BJ (cell line): ENCODE measurements around the gene AEBP1. TPM values are rescaled to one million over a fixed set of nuclear protein-coding genes. Genes with fewer than 3 reads are reported as not detected.

Experiments used
- CTCF ChIA-PET: fragments of 350-600 bp; formaldehyde crosslinking; extraction: SDS; loops from one replicate; lab custom pipeline; 2021; ENCODE audit warnings: antibody characterized with exemption, inconsistent platforms; lab: Yijun Ruan, JAX
- POLR2A ChIA-PET: fragments of 300-600 bp; sonication (Branson Sonifier 250); formaldehyde crosslinking; extraction: SDS; loops from one replicate; lab custom pipeline; 2021; ENCODE audit warnings: antibody characterized with exemption; lab: Charles Lee
- DNase-seq: peaks from one replicate; pipeline ENCODE4 v3.0.0-alpha.2; 2011; ENCODE audit warnings: low read depth
- H3K27me3 ChIP-seq: 2 replicates; pipeline ENCODE4 v1.6.0; 2011; ENCODE audit warnings: low read length; ENCODE audit not compliant: control insufficient read depth, insufficient read depth
- H3K36me3 ChIP-seq: 2 replicates; pipeline ENCODE4 v1.5.1; 2011; ENCODE audit warnings: low read length; ENCODE audit not compliant: control insufficient read depth, insufficient read depth
- H3K4me3 ChIP-seq: 2 replicates; pipeline ENCODE4 v1.5.1; 2011; ENCODE audit warnings: low read depth, mild to moderate bottlenecking, control low read depth, low read length
- polyA plus RNA-seq: library from polyadenylated mRNA; depleted of rRNA; stranded (reverse); fragments of >200 nt; gene quantifications from 2 replicates; pipeline ENCODE4 v1.2.3, GENCODE V29; 2011
- TF ChIP-seq, protein P1 (sequence below): IDR thresholded peaks from 2 replicates; pipeline ENCODE4 v1.5.1; 2011; ENCODE audit warnings: low read depth, mild to moderate bottlenecking, control low read depth, inconsistent platforms, low read length, moderate library complexity; ENCODE audit not compliant: insufficient read depth

The AEBP1 gene
- polyA plus RNA-seq, 1 experiment = 117 TPM

- POLR2A ChIA-PET = no interaction called here
- CTCF ChIA-PET = interaction anchor here (1.3 kb wide), 1 partner anchor 22 kb away, joined by 5 read pairs; no protein-coding TSS in a partner anchor
- DNase-seq = no peak
Measured at GRCh38 chr7:44108768-44109750, 4.9 kb downstream of the AEBP1 start.

GRCh38 chr7:44109991-44110390, 5.8 kb downstream of the AEBP1 start:
- CTCF ChIA-PET = no interaction called here

More at GRCh38 chr7:44108768-44109750, 4.9 kb downstream of the AEBP1 start:
- TF ChIP-seq, protein P1, sequence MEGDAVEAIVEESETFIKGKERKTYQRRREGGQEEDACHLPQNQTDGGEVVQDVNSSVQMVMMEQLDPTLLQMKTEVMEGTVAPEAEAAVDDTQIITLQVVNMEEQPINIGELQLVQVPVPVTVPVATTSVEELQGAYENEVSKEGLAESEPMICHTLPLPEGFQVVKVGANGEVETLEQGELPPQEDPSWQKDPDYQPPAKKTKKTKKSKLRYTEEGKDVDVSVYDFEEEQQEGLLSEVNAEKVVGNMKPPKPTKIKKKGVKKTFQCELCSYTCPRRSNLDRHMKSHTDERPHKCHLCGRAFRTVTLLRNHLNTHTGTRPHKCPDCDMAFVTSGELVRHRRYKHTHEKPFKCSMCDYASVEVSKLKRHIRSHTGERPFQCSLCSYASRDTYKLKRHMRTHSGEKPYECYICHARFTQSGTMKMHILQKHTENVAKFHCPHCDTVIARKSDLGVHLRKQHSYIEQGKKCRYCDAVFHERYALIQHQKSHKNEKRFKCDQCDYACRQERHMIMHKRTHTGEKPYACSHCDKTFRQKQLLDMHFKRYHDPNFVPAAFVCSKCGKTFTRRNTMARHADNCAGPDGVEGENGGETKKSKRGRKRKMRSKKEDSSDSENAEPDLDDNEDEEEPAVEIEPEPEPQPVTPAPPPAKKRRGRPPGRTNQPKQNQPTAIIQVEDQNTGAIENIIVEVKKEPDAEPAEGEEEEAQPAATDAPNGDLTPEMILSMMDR = peak; percentile 13; the same call in 1 of the 2 replicates
- H3K27me3 ChIP-seq = no peaks in the 10 kb centered on the region
- peaks cover 60% of the 10 kb centered on the region for H3K36me3 ChIP-seq
- no peak overlapping the region for H3K4me3 ChIP-seq

GRCh38 chr7:44110719-44111635, 6.8 kb downstream of the AEBP1 start:
- TF ChIP-seq, protein P1 = no peak
- DNase-seq = no peak
- ChIA-PET CTCF (interaction anchor here (1.4 to 2.2 kb wide), 2 partner anchors 11 to 86 kb away, joined by 3 to 7 read pairs; partner anchors contain the start of gene POLD2), POLR2A (no interaction called here)
- no peaks in the 10 kb centered on the region for H3K27me3 ChIP-seq
- no peak overlapping the region for H3K4me3 ChIP-seq
- H3K36me3 ChIP-seq = peaks cover 61% of the 10 kb centered on the region

More at GRCh38 chr7:44109991-44110390, 5.8 kb downstream of the AEBP1 start:
- TF ChIP-seq, protein P1 = no peak
- H3K27me3 ChIP-seq = no peaks in the 10 kb centered on the region
- H3K36me3 ChIP-seq = peaks cover 63% of the 10 kb centered on the region
- POLR2A ChIA-PET = no interaction called here
- no peak overlapping the region for H3K4me3 ChIP-seq
- no peak for DNase-seq

GRCh38 chr7:44111761-44112160, 7.6 kb downstream of the AEBP1 start:
- CTCF ChIA-PET = interaction anchor here (1.4 to 2.2 kb wide), 2 partner anchors 11 to 85 kb away, joined by 3 to 7 read pairs; partner anchors contain the start of gene POLD2
- TF ChIP-seq, protein P1 = no peak
- Histone ChIP-seq H3K4me3 (no peak overlapping the region), H3K27me3 (no peaks in the 10 kb centered on the region), H3K36me3 (peaks cover 61% of the 10 kb centered on the region)
- no peak for DNase-seq
- POLR2A ChIA-PET = no interaction called here
